ENCODE results near the gene RFESD. TPM values are rescaled to one million over a fixed set of nuclear protein-coding genes. Genes with fewer than 3 reads are reported as not detected.

Gene RFESD
- total RNA-seq, 2 donors from 2014 or later = 4.0 to 4.8 TPM

- Mint-ChIP-seq H3K4me3 (no peak overlapping the region), H3K27ac (no peak overlapping the region), H3K4me1 (ENCODE audit: low read depth) (peaks cover 5% of the 10 kb centered on the region), H3K36me3 (ENCODE audit: insufficient read depth in 2 of 2) (peaks cover 0 to 3% of the 10 kb centered on the region in 2 donors), H3K27me3 (ENCODE audit: low read depth) (no peaks in the 10 kb centered on the region), H3K9me3 (no peaks in the 10 kb centered on the region)
- ATAC-seq (replicated peaks in 1 of 2) (no peak), DNase-seq (no peak)
These were observed 6.3 kb downstream of the RFESD start for GRCh38 chr5:95652849-95653248.

DNA sequence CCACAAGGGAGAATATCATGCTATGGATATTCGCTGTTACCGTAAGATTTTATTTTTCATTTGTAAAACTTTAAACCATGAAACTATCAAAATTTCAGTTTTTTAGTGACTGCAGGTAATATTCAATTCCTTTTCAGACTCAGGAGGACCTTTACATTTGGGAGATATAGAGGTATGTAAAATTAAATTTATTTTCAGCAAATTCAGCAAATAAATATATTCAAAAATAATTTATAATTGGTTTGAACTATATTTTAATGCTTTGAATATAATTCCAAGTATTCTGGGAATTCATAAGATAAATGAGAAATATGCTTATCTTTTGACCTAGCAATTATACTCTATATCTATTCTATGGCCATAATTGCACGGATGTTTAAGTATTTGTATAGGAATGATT, 7.6 kb downstream of the RFESD start:
- H3K4me1 Mint-ChIP-seq (ENCODE audit: low read depth) = no peaks in the 10 kb centered on the region
- H3K27ac Mint-ChIP-seq = no peak overlapping the region
- no peaks in the 10 kb centered on the region for H3K27me3 Mint-ChIP-seq (ENCODE audit: low read depth)
- no peaks in the 10 kb centered on the region for H3K9me3 Mint-ChIP-seq
- no peak overlapping the region for H3K4me3 Mint-ChIP-seq
- ATAC-seq (replicated peaks in 1 of 2) (no peak), DNase-seq (no peak)
- peaks cover 0 to 3% of the 10 kb centered on the region in 2 donors for H3K36me3 Mint-ChIP-seq (ENCODE audit: insufficient read depth in 2 of 2)

DNA sequence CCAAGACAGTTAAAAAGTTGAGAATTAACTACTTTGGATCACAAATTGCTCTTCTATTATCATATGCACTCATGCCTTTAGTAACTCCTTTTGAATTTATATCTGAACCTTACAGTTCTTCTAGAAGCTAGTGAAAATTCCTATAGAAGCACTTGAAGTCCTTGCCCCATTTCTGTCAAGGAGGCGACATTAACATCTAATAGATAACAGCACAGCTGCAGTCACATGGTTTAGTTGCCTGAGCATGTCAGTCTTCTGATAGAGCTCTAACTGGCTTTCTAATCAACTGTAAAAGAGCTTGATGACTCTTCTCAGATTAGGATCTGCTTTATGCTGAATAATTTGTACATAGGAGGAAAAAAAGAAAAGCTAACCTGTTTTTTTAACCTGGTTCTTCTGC, 9.0 kb downstream of the RFESD start:
- no peaks in the 10 kb centered on the region for H3K4me1 Mint-ChIP-seq (ENCODE audit: low read depth)
- ATAC-seq (replicated peaks in 1 of 2) = no peak
- no peak for DNase-seq
- no peak overlapping the region for H3K4me3 Mint-ChIP-seq
- H3K36me3 Mint-ChIP-seq (ENCODE audit: insufficient read depth in 2 of 2) = peaks cover 0 to 3% of the 10 kb centered on the region in 2 donors
- H3K27ac Mint-ChIP-seq = no peak overlapping the region
- H3K9me3 Mint-ChIP-seq = no peaks in the 10 kb centered on the region
- no peaks in the 10 kb centered on the region for H3K27me3 Mint-ChIP-seq (ENCODE audit: low read depth)

DNA sequence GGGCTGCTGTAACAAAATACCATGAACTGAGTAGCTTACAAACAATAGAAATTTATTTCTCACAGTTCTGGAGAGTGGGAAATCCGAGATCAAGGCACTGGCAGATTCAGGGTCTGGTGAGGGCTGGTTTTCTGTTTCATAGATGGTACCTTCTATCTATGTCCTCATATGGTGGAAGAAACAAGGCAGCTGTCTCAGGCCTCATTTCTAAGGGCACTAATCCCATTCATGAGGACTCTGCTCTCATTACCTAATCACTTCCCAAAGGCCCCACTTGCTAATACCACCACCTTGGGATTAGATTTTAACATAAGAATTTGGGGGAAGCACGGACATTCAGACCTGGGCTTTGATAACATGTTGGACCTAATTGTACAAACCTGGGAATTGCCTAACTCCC, 13.5 kb downstream of the RFESD start:
- Mint-ChIP-seq H3K4me3 (no peak overlapping the region), H3K36me3 (ENCODE audit: insufficient read depth in 2 of 2) (no peaks in the 10 kb centered on the region), H3K27ac (no peak overlapping the region), H3K9me3 (no peaks in the 10 kb centered on the region), H3K4me1 (ENCODE audit: low read depth) (no peaks in the 10 kb centered on the region), H3K27me3 (ENCODE audit: low read depth) (no peaks in the 10 kb centered on the region)
- ATAC-seq (replicated peaks in 1 of 2) = no peak
- DNase-seq = no peak

DNA sequence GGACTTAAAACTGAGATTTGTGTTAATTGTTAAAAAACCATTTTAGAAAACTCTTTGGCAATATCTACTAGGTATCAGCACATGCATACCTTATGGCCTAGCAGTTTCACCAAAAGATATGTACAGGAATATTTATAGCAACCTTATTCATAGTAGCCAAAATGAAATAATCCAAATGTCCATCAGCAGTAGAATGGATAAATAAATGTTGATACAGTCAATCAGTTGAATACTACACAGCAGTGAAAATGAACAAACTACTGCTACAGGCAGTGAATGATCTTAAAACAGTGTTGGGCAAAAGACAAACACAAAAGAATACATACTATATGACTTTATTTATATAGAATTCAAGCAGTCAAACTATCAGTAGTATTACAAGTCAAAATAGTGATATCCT, 16.4 kb downstream of the RFESD start:
- Mint-ChIP-seq H3K27ac (no peak overlapping the region), H3K36me3 (ENCODE audit: insufficient read depth in 2 of 2) (no peaks in the 10 kb centered on the region), H3K4me1 (ENCODE audit: low read depth) (no peaks in the 10 kb centered on the region), H3K4me3 (no peak overlapping the region), H3K9me3 (no peaks in the 10 kb centered on the region), H3K27me3 (ENCODE audit: low read depth) (no peaks in the 10 kb centered on the region)
- ATAC-seq (replicated peaks in 1 of 2) (no peak), DNase-seq (no peak)

GRCh38 chr5:95664204-95664786, 17.7 kb downstream of the RFESD start:
- Mint-ChIP-seq H3K4me3 (no peak overlapping the region), H3K36me3 (ENCODE audit: insufficient read depth in 2 of 2) (no peaks in the 10 kb centered on the region), H3K9me3 (no peaks in the 10 kb centered on the region), H3K27ac (no peak overlapping the region), H3K4me1 (ENCODE audit: low read depth) (peaks cover 5% of the 10 kb centered on the region), H3K27me3 (ENCODE audit: low read depth) (no peaks in the 10 kb centered on the region)
- DNase-seq = peak; percentile 27 to 29
- no peak for ATAC-seq (replicated peaks in 1 of 2)

GRCh38 chr5:95667061-95667618, 20.6 kb downstream of the RFESD start:
- Mint-ChIP-seq H3K9me3 (no peaks in the 10 kb centered on the region), H3K36me3 (ENCODE audit: insufficient read depth in 2 of 2) (no peaks in the 10 kb centered on the region), H3K4me3 (no peak overlapping the region), H3K27ac (no peak overlapping the region), H3K4me1 (ENCODE audit: low read depth) (peaks cover 5% of the 10 kb centered on the region), H3K27me3 (ENCODE audit: low read depth) (no peaks in the 10 kb centered on the region)
- ATAC-seq (replicated peaks in 1 of 2) (no peak), DNase-seq (no peak)

DNA sequence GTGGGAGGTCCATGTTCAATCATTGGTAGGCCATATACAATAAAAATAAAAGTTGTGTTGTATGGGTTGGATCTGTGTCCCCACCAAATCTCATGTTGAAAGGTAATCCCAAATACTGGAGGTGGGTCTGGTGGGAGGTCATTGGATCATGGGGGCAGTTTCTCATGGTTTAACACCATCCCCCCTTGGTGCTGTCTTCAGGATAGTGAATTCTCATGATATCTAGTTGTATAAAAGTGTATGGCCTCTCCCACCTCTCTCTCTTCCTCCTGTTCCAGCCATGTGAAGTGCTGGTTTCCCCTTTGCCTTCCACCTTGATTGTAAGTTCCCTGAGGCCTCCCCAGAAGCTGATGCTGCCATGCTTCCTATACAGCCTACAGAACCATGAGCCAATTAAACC, 21.1 kb downstream of the RFESD start:
- Mint-ChIP-seq H3K9me3 (no peaks in the 10 kb centered on the region), H3K36me3 (ENCODE audit: insufficient read depth in 2 of 2) (no peaks in the 10 kb centered on the region), H3K4me3 (no peak overlapping the region), H3K27me3 (ENCODE audit: low read depth) (no peaks in the 10 kb centered on the region), H3K4me1 (ENCODE audit: low read depth) (peaks cover 5% of the 10 kb centered on the region), H3K27ac (no peak overlapping the region)
- DNase-seq (no peak), ATAC-seq (replicated peaks in 1 of 2) (no peak)

DNA sequence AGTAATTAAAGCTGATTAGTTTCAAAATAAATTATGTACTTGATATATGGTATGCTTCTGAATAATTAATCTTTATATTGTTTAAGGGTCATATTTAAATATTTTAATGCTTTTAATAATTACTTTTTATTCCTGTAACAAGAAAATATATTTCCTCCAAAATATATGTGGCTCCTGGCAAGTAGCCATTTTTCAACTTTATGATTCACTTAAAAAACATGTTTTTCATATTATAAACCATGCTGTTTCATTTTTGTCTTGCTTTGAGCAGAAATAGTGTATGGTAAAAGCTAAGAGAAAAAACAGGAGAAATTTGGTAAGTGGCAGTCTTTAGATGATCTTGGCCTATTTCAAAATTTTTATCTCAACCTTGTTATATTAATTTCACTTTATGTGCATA, 21.6 kb downstream of the RFESD start:
- Mint-ChIP-seq H3K27me3 (ENCODE audit: low read depth) (no peaks in the 10 kb centered on the region), H3K36me3 (ENCODE audit: insufficient read depth in 2 of 2) (no peaks in the 10 kb centered on the region), H3K9me3 (no peaks in the 10 kb centered on the region), H3K27ac (no peak overlapping the region), H3K4me3 (no peak overlapping the region), H3K4me1 (ENCODE audit: low read depth) (peaks cover 5% of the 10 kb centered on the region)
- no peak for DNase-seq
- ATAC-seq (replicated peaks in 1 of 2) = no peak

DNA sequence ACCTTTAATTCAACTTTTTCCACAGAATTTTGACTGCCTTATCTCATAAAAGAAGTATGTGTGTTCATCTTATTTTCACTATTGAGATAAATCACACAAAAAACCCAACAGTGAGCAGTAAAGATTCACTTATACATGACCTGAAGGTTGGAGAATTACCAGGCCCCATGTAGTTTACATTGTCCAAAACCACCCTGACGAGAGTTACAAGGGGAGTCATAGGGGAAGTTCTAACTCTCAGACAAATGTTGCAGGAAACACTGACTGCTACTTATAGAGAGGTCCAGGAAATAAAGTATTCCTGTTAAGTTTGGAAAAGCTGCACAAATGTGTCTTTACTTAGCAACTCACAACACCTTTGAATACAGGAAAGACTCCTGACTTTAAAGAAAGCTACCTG, 22.2 kb downstream of the RFESD start:
- Mint-ChIP-seq H3K27ac (no peak overlapping the region), H3K4me3 (no peak overlapping the region), H3K36me3 (ENCODE audit: insufficient read depth in 2 of 2) (no peaks in the 10 kb centered on the region), H3K9me3 (no peaks in the 10 kb centered on the region), H3K4me1 (ENCODE audit: low read depth) (peaks cover 5% of the 10 kb centered on the region), H3K27me3 (ENCODE audit: low read depth) (no peaks in the 10 kb centered on the region)
- DNase-seq (no peak), ATAC-seq (replicated peaks in 1 of 2) (peak; percentile 36 to 53)

- Mint-ChIP-seq H3K4me1 (ENCODE audit: low read depth) (peaks cover 5% of the 10 kb centered on the region), H3K9me3 (no peaks in the 10 kb centered on the region), H3K4me3 (no peak overlapping the region), H3K27me3 (ENCODE audit: low read depth) (no peaks in the 10 kb centered on the region), H3K36me3 (ENCODE audit: insufficient read depth in 2 of 2) (no peaks in the 10 kb centered on the region), H3K27ac (no peak overlapping the region)
- no peak for DNase-seq
- ATAC-seq (replicated peaks in 1 of 2) = no peak
These were observed 23.0 kb downstream of the RFESD start for GRCh38 chr5:95669540-95669939.

DNA sequence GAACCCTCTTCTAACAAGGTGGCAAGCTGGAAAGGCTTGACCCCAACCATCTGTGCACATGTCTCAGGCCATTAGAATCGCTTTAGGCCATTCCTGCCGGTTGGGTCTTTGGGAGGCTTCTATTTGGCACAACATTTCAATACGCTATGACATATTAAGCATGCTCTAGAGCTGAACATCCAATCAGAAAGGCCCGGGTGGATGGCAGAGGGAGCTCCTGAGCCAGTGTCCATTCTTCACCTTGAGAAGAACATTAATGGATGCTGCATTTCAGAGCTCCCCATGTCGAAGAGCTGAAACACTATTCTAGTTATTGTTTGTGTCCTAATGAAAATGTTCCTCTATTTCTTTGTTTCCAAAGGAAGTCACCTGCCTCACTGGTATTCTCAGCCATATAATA, 23.4 kb downstream of the RFESD start:
- Mint-ChIP-seq H3K27me3 (ENCODE audit: low read depth) (no peaks in the 10 kb centered on the region), H3K4me3 (no peak overlapping the region), H3K9me3 (no peaks in the 10 kb centered on the region), H3K36me3 (ENCODE audit: insufficient read depth in 2 of 2) (no peaks in the 10 kb centered on the region), H3K27ac (no peak overlapping the region), H3K4me1 (ENCODE audit: low read depth) (peaks cover 5% of the 10 kb centered on the region)
- DNase-seq = no peak
- no peak for ATAC-seq (replicated peaks in 1 of 2)

GRCh38 chr5:95670568-95670967, 24.0 kb downstream of the RFESD start:
- H3K36me3 Mint-ChIP-seq (ENCODE audit: insufficient read depth in 2 of 2) = no peaks in the 10 kb centered on the region
- H3K27me3 Mint-ChIP-seq (ENCODE audit: low read depth) = no peaks in the 10 kb centered on the region
- no peak overlapping the region for H3K27ac Mint-ChIP-seq
- DNase-seq (no peak), ATAC-seq (replicated peaks in 1 of 2) (no peak)
- H3K4me3 Mint-ChIP-seq = no peak overlapping the region
- no peaks in the 10 kb centered on the region for H3K9me3 Mint-ChIP-seq
- peaks cover 5% of the 10 kb centered on the region for H3K4me1 Mint-ChIP-seq (ENCODE audit: low read depth)

GRCh38 chr5:95671826-95672225, 25.2 kb downstream of the RFESD start:
- Mint-ChIP-seq H3K27ac (no peak overlapping the region), H3K27me3 (ENCODE audit: low read depth) (no peaks in the 10 kb centered on the region), H3K36me3 (ENCODE audit: insufficient read depth in 2 of 2) (no peaks in the 10 kb centered on the region), H3K4me3 (no peak overlapping the region), H3K9me3 (no peaks in the 10 kb centered on the region), H3K4me1 (ENCODE audit: low read depth) (peaks cover 5% of the 10 kb centered on the region)
- ATAC-seq (replicated peaks in 1 of 2) (no peak), DNase-seq (no peak)
